ENCODE results near the gene RTF1.

DNA sequence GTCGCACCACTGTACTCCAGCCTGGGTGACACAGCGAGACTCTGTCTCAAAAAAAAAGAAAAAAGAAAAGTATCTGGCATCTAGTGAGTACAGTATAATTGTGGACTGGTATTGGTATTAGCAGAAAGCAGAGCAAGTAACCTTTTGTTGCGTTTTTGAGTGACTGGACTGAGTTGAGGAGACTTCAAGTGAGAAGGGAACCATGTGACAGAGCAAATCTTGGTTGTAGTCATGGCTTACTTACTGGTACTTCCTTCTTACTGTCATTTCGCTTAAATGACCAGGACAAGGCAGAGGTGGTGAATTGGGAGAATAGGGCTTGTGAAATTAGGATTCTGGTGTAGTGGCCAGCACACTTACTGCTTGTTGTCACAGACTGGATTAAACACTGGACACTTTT, 20.6 kb downstream of the RTF1 start:
- TF ChIP-seq, protein P1, sequence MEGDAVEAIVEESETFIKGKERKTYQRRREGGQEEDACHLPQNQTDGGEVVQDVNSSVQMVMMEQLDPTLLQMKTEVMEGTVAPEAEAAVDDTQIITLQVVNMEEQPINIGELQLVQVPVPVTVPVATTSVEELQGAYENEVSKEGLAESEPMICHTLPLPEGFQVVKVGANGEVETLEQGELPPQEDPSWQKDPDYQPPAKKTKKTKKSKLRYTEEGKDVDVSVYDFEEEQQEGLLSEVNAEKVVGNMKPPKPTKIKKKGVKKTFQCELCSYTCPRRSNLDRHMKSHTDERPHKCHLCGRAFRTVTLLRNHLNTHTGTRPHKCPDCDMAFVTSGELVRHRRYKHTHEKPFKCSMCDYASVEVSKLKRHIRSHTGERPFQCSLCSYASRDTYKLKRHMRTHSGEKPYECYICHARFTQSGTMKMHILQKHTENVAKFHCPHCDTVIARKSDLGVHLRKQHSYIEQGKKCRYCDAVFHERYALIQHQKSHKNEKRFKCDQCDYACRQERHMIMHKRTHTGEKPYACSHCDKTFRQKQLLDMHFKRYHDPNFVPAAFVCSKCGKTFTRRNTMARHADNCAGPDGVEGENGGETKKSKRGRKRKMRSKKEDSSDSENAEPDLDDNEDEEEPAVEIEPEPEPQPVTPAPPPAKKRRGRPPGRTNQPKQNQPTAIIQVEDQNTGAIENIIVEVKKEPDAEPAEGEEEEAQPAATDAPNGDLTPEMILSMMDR (IDR thresholded peaks at IDR 0.05; ENCODE audit: extremely low read depth in 1 of 2, insufficient read depth in 1 of 2, low read depth in 1 of 2, low read length in 2 of 2), result no peak
- no peak for TF ChIP-seq POLR2A (IDR thresholded peaks at IDR 0.05; ENCODE audit: low read depth, low read length)
- TF ChIP-seq JUN (IDR thresholded peaks at IDR 0.05; ENCODE audit: borderline replicate concordance, insufficient read depth, insufficient read length, low read depth), result no peak
- TF ChIP-seq, protein P2, sequence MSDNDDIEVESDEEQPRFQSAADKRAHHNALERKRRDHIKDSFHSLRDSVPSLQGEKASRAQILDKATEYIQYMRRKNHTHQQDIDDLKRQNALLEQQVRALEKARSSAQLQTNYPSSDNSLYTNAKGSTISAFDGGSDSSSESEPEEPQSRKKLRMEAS (IDR thresholded peaks at IDR 0.05; ENCODE audit: insufficient read depth, insufficient read length), result no peak
- no peak for TF ChIP-seq POLR2AphosphoS5 (IDR thresholded peaks at IDR 0.05; ENCODE audit: insufficient read depth, low read depth, low read length)
- no peak for TF ChIP-seq GATA2 (IDR thresholded peaks at IDR 0.05; ENCODE audit: insufficient read depth, insufficient read length, low read depth, low read length)
- no peak for TF ChIP-seq EZH2 (IDR thresholded peaks at IDR 0.05; ENCODE audit: borderline replicate concordance, low read depth, low read length, severe bottlenecking)

Measured in endothelial cell of umbilical vein (primary cell).